ENCODE data around the gene KCNK5. TPM values are rescaled to one million over a fixed set of nuclear protein-coding genes. Genes with fewer than 3 reads are reported as not detected.

Gene KCNK5
- total and polyA plus RNA-seq, 7 donors, result 0.06 to 0.24 (median 0.10) TPM; not detected in 1

GRCh38 chr6:39193201-39193791, 36.0 kb downstream of the KCNK5 start:
- Histone ChIP-seq H3K27ac (no peak overlapping the region), H3K27me3 (ENCODE audit: insufficient read depth in 3 of 3, low read length in 2 of 3) (no peaks in the 10 kb centered on the region), H3K9me3 (no peaks in the 10 kb centered on the region), H3K4me1 (no peaks in the 10 kb centered on the region), H3K4me3 (no peak overlapping the region), H3K36me3 (ENCODE audit: insufficient read depth in 1 of 2, low read depth in 1 of 2) (no peaks in the 10 kb centered on the region)
- 54 to 68% (median 58%) methylated on average over 2 of the region's 2 CpGs for WGBS, 3 donors
- ATAC-seq (no peak), DNase-seq (no peak)
- intact Hi-C loops (cut with DNase I), result no loop called here
- TF ChIP-seq CTCF (IDR thresholded peaks at IDR 0.05), result no peak

- WGBS, 3 donors, result 69 to 77% (median 70%) methylated on average over 6 of the region's 6 CpGs
- no peak for TF ChIP-seq CTCF (IDR thresholded peaks at IDR 0.05)
- intact Hi-C loops (cut with DNase I), result no loop called here
- Histone ChIP-seq H3K27ac (no peak overlapping the region), H3K27me3 (ENCODE audit: insufficient read depth in 3 of 3, low read length in 2 of 3) (no peaks in the 10 kb centered on the region), H3K9me3 (no peaks in the 10 kb centered on the region), H3K4me3 (no peak overlapping the region), H3K36me3 (ENCODE audit: insufficient read depth in 1 of 2, low read depth in 1 of 2) (no peaks in the 10 kb centered on the region), H3K4me1 (no peaks in the 10 kb centered on the region)
- ATAC-seq (no peak), DNase-seq (no peak)
These were observed 36.5 kb downstream of the KCNK5 start for GRCh38 chr6:39192736-39193135.

DNA sequence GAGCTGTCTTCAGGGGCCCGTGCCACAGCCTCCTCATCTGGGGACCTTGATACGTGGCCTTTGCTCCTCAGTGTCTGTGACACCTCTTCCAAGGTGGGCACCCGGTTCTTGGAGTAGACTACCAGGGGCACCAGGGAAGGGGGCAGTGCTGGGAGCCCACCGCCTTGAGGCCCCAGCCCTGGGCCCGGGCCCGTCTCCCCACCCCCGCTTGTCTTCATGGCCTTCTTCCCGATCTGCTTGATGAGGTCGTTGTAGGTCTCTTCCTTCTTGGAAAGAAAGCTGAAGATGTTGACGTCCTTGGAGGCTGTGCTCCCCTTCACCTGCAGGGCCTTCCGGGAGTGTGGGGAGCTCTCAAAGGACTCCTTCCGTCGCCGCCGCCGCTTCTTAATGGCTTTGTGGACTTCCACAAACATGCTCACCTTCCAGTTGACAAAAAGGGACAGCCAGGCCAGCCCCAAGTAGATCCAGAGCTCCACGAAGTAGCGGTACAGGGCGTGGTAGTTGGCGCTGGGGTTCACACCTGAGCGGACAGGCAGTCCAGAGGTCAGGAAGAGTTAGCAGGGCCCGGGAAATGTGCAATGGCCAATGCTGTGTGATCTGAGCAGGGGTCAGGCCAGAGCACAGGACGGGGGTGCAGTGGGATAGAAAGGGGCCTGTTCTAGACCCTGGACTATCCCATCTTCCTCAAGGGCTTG, 37.9 kb downstream of the KCNK5 start:
- DNase-seq (no peak), ATAC-seq (no peak)
- Histone ChIP-seq H3K36me3 (ENCODE audit: insufficient read depth in 1 of 2, low read depth in 1 of 2) (no peaks in the 10 kb centered on the region), H3K27ac (no peak overlapping the region), H3K4me3 (no peak overlapping the region), H3K27me3 (ENCODE audit: insufficient read depth in 3 of 3, low read length in 2 of 3) (no peaks in the 10 kb centered on the region), H3K4me1 (no peaks in the 10 kb centered on the region), H3K9me3 (no peaks in the 10 kb centered on the region)
- intact Hi-C loops (cut with DNase I), result no loop called here
- WGBS, 3 donors, result 93 to 96% (median 93%) methylated on average over 23 of the region's 23 CpGs
- TF ChIP-seq CTCF (IDR thresholded peaks at IDR 0.05), result no peak

- H3K9me3 ChIP-seq, result no peaks in the 10 kb centered on the region
- no peak overlapping the region for H3K4me3 ChIP-seq
- WGBS, 3 donors, result 92 to 94% (median 93%) methylated on average over 21 of the region's 21 CpGs
- TF ChIP-seq CTCF (IDR thresholded peaks at IDR 0.05), result no peak
- H3K36me3 ChIP-seq (ENCODE audit: insufficient read depth in 1 of 2, low read depth in 1 of 2), result no peaks in the 10 kb centered on the region
- intact Hi-C loops (cut with DNase I), result no loop called here
- no peak overlapping the region for H3K27ac ChIP-seq
- DNase-seq, result no peak
- no peak for ATAC-seq
- no peaks in the 10 kb centered on the region for H3K27me3 ChIP-seq (ENCODE audit: insufficient read depth in 3 of 3, low read length in 2 of 3)
- no peaks in the 10 kb centered on the region for H3K4me1 ChIP-seq
These were observed 38.6 kb downstream of the KCNK5 start for GRCh38 chr6:39190545-39191235.

All from psoas muscle (tissue), 8 donors.